SK-N-SH (cell line): Measurements from ENCODE around the gene MYO7A. TPM values are rescaled to one million over a fixed set of nuclear protein-coding genes. Genes with fewer than 3 reads are reported as not detected.

ENCODE experiments used
- CTCF ChIA-PET: fragments of 300-600, 350-600 bp; formaldehyde crosslinking; extraction: SDS; loops from one replicate; lab custom pipeline; 2021; lab: Yijun Ruan, JAX
- POLR2A ChIA-PET: fragments of 350-600 bp; sonication (Branson Sonifier 250); formaldehyde crosslinking; extraction: SDS; loops from one replicate; lab custom pipeline; 2020; ENCODE audit warnings: antibody characterized with exemption, inconsistent platforms; lab: Yijun Ruan, JAX
- DNase-seq: peaks from one replicate; pipeline ENCODE4 v3.0.0; 2012
- H2AFZ ChIP-seq: fragments of 200-600 bp; sonication (generic); 2 replicates; pipeline ENCODE4 v1.8.1; 2016; ENCODE audit warnings: antibody characterized with exemption, mild to moderate bottlenecking, low read depth
- H3F3A ChIP-seq: fragments of 200-600 bp; sonication (generic); replicated peaks from 2 replicates; pipeline ENCODE3; 2016; ENCODE audit warnings: antibody characterized with exemption, mild to moderate bottlenecking; ENCODE audit not compliant: insufficient read depth
- H3K27ac ChIP-seq, 2 experiments: fragments of 200-500 bp in 1 of 2; fragments of 200-600 bp in 1 of 2; sonication (Bioruptor generic) in 1 of 2; sonication (generic), shearing (Covaris generic) in 1 of 2; 2 replicates each; pipeline versions ENCODE4 v1.5.1 to v1.6.1; 2014 to 2016; ENCODE audit warnings: low read depth in 2 of 2, inconsistent platforms in 1 of 2, low read length in 1 of 2, mild to moderate bottlenecking in 1 of 2, mixed read lengths in 1 of 2
- H3K27me3 ChIP-seq: fragments of 200-600 bp; sonication (generic), shearing (Covaris generic); 2 replicates; pipeline ENCODE4 v1.6.1; 2016; ENCODE audit warnings: mixed run types; ENCODE audit not compliant: insufficient read depth
- H3K36me3 ChIP-seq, 2 experiments: fragments of 200-500 bp in 1 of 2; fragments of 200-600 bp in 1 of 2; sonication (Bioruptor generic) in 1 of 2; sonication (generic) in 1 of 2; replicated peaks in 1 of 2; 2 replicates each; pipeline versions ENCODE3 to v1.5.1; 2014 to 2016; ENCODE audit warnings: low read length in 1 of 2, mild to moderate bottlenecking in 1 of 2; ENCODE audit not compliant: insufficient read depth in 2 of 2, control insufficient read depth in 1 of 2
- H3K4me1 ChIP-seq, 2 experiments: fragments of 200-500 bp in 1 of 2; fragments of 200-600 bp in 1 of 2; sonication (Bioruptor generic) in 1 of 2; sonication (generic), shearing (Covaris generic) in 1 of 2; 2 replicates each; pipeline versions ENCODE4 v1.5.1 to v1.6.1; 2014 to 2016; ENCODE audit warnings: low read depth in 1 of 2, low read length in 1 of 2, mixed run types in 1 of 2; ENCODE audit not compliant: insufficient read depth in 2 of 2, control insufficient read depth in 1 of 2
- H3K4me2 ChIP-seq: fragments of 200-600 bp; sonication (generic), shearing (Covaris generic); 2 replicates; pipeline ENCODE4 v1.6.1; 2017; ENCODE audit warnings: mixed run types
- H3K4me3 ChIP-seq, 2 experiments: fragments of 200-500 bp in 1 of 2; fragments of 200-600 bp in 1 of 2; sonication (Bioruptor generic) in 1 of 2; sonication (generic), shearing (Covaris generic) in 1 of 2; 2 replicates each; pipeline versions ENCODE4 v1.5.1 to v1.8.1; 2014 to 2016; ENCODE audit warnings: low read depth in 2 of 2, inconsistent platforms in 1 of 2, low read length in 1 of 2, mild to moderate bottlenecking in 1 of 2, mixed read lengths in 1 of 2, moderate library complexity in 1 of 2
- H3K79me2 ChIP-seq: fragments of 200-600 bp; sonication (generic); 2 replicates; pipeline ENCODE4 v1.8.1; 2017; ENCODE audit warnings: mild to moderate bottlenecking; ENCODE audit not compliant: insufficient read depth
- H3K9ac ChIP-seq: fragments of 200-600 bp; sonication (generic); 2 replicates; pipeline ENCODE4 v1.6.1; 2017; ENCODE audit warnings: mixed run types
- H3K9me2 ChIP-seq: fragments of 200-600 bp; sonication (generic); 2 replicates; pipeline ENCODE4 v1.6.1; 2017; ENCODE audit warnings: mixed run types
- H3K9me3 ChIP-seq: fragments of 200-600 bp; sonication (generic); 2 replicates; pipeline ENCODE4 v1.6.1; 2017; ENCODE audit warnings: mixed run types, mild to moderate bottlenecking, moderate library complexity
- H4K20me1 ChIP-seq: fragments of 200-600 bp; sonication (generic); 2 replicates; pipeline ENCODE4 v1.6.1; 2017; ENCODE audit warnings: mild to moderate bottlenecking, mixed run types; ENCODE audit not compliant: insufficient read depth
- EP300 ChIP-seq, 2 experiments: IDR thresholded peaks; 2 replicates each; pipeline versions ENCODE4 v1.4.0 to v1.6.1; 2012; ENCODE audit warnings: borderline replicate concordance in 1 of 2, low read depth in 1 of 2, low read length in 1 of 2
- GATA2 ChIP-seq: sonication (generic); formaldehyde crosslinking; IDR thresholded peaks from 2 replicates; pipeline ENCODE4 v1.5.0; 2020; ENCODE audit warnings: mild to moderate bottlenecking, missing genetic modification reagents
- MEF2A ChIP-seq: IDR thresholded peaks from 2 replicates; pipeline ENCODE4 v1.4.0; 2012; ENCODE audit warnings: low read depth, borderline replicate concordance
- NFIC ChIP-seq: IDR thresholded peaks from 2 replicates; pipeline ENCODE4 v1.4.0; 2012; ENCODE audit warnings: borderline replicate concordance
- NRF1 ChIP-seq: IDR thresholded peaks from 2 replicates; pipeline ENCODE4 v1.6.1; 2012; ENCODE audit warnings: low read depth, mild to moderate bottlenecking, low read length
- RAD21 ChIP-seq: IDR thresholded peaks from 2 replicates; pipeline ENCODE4 v1.6.1; 2012; ENCODE audit warnings: mild to moderate bottlenecking, low read length
- TAF1 ChIP-seq: IDR thresholded peaks from 2 replicates; pipeline ENCODE4 v1.6.1; 2012; ENCODE audit warnings: low read depth, mild to moderate bottlenecking, low read length, moderate library complexity, borderline replicate concordance
- TCF12 ChIP-seq: IDR thresholded peaks from 2 replicates; pipeline ENCODE4 v1.4.0; 2012
- TEAD4 ChIP-seq: IDR thresholded peaks from 2 replicates; pipeline ENCODE4 v1.4.0; 2012; ENCODE audit warnings: mild to moderate bottlenecking, borderline replicate concordance; ENCODE audit not compliant: insufficient read depth
- USF2 ChIP-seq: fragments of 150-350 bp; IDR thresholded peaks from 2 replicates; pipeline ENCODE4 v1.6.1; 2017; ENCODE audit warnings: antibody characterized with exemption, low read length, low read depth, borderline replicate concordance
- WGBS: methylation state at CpG from one replicate; pipeline ENCODE4 v1.1.6; 2017; ENCODE audit warnings: low lambda C conversion rate; 5-methylcytosine and 5-hydroxymethylcytosine counted together
- polyA plus RNA-seq, 3 experiments: library from polyadenylated mRNA; depleted of rRNA; stranded (reverse); fragments of >200 nt; gene quantifications; 2 replicates each; pipeline ENCODE4 v1.2.3, GENCODE V29; 2012

MYO7A gene
- polyA plus RNA-seq, 1 of the 3 experiments (the other 2 are of a cell fraction): 0.08 TPM

GRCh38 chr11:77129842-77130756 is 2.1 kb downstream of the MYO7A start:
- no peak for TF ChIP-seq NRF1
- no peak overlapping the region for H3K9ac ChIP-seq
- no peaks in the 10 kb centered on the region for H4K20me1 ChIP-seq
- WGBS: 96% methylated on average over 6 of the region's 11 CpGs
- H3K9me3 ChIP-seq: no peaks in the 10 kb centered on the region
- no peaks in the 10 kb centered on the region for H3K79me2 ChIP-seq
- no peak overlapping the region for H3K4me2 ChIP-seq
- H3K4me3 ChIP-seq: no peak overlapping the region
- ChIA-PET CTCF (interaction anchor here (0.7 to 12.2 kb wide), 10 partner anchors 10 to 427 kb away, joined by 3 to 270 read pairs (median 4); no protein-coding TSS in a partner anchor), POLR2A (no interaction called here)
- H3F3A ChIP-seq: no peaks in the 10 kb centered on the region
- H3K36me3 ChIP-seq: no peaks in the 10 kb centered on the region
- H3K27me3 ChIP-seq: no peaks in the 10 kb centered on the region
- H3K27ac ChIP-seq: no peak overlapping the region
- no peaks in the 10 kb centered on the region for H3K9me2 ChIP-seq
- DNase-seq: no peak
- no peak overlapping the region for H2AFZ ChIP-seq
- peaks cover 0 to 42% of the 10 kb centered on the region in 2 experiments; a peak in 2 of 4 replicates for H3K4me1 ChIP-seq

- CTCF ChIA-PET: interaction anchor here (0.7 to 12.2 kb wide), 11 partner anchors 9 to 426 kb away, joined by 3 to 270 read pairs (median 4); no protein-coding TSS in a partner anchor
- 81% methylated on average over 6 of the region's 9 CpGs for WGBS
- Histone ChIP-seq H3K27me3 (no peaks in the 10 kb centered on the region), H3K4me2 (no peak overlapping the region), H4K20me1 (no peaks in the 10 kb centered on the region), H3K9me3 (no peaks in the 10 kb centered on the region), H2AFZ (no peak overlapping the region), H3K9me2 (no peaks in the 10 kb centered on the region), H3K4me1 (peaks cover 0 to 42% of the 10 kb centered on the region in 2 experiments; a peak in 2 of 4 replicates), H3K27ac (peak overlapping the region in 1 of 2 experiments; percentile 18; a peak in 1 of 4 replicates), H3K36me3 (no peaks in the 10 kb centered on the region), H3K79me2 (no peaks in the 10 kb centered on the region), H3F3A (no peaks in the 10 kb centered on the region), H3K9ac (no peak overlapping the region), H3K4me3 (no peak overlapping the region)
- TF ChIP-seq NFIC (peak; percentile 61; the same call in 1 of the 2 replicates), RAD21 (no peak), TAF1 (no peak), MEF2A (no peak), TCF12 (peak; percentile 28; the same call in 1 of the 2 replicates), GATA2 (no peak), EP300 (IDR thresholded peaks at IDR 0.05; ENCODE audit: borderline replicate concordance in 1 of 2, low read depth in 1 of 2, low read length in 1 of 2) (peak in 1 of 2 experiments; percentile 12; a peak in 1 of 4 replicates), TEAD4 (0 out of 2 replicates have a peak, but pooled peaks have one; percentile 37), USF2 (no peak)
- peak; percentile 76 for DNase-seq
- POLR2A ChIA-PET: no interaction called here
Observed at GRCh38 chr11:77130763-77131513, 2.9 kb downstream of the MYO7A start.
